IPS-NIHi11 (cell line): ENCODE measurements around the gene TBC1D19.
A peak's percentile ranks its signal among the peaks of the same experiment; 100 is the strongest.

Source experiments
- DNase-seq: peaks from one replicate; pipeline ENCODE4 v3.0.0; 2012; ENCODE audit warnings: mixed read lengths, low spot score

The TBC1D19 gene

DNA sequence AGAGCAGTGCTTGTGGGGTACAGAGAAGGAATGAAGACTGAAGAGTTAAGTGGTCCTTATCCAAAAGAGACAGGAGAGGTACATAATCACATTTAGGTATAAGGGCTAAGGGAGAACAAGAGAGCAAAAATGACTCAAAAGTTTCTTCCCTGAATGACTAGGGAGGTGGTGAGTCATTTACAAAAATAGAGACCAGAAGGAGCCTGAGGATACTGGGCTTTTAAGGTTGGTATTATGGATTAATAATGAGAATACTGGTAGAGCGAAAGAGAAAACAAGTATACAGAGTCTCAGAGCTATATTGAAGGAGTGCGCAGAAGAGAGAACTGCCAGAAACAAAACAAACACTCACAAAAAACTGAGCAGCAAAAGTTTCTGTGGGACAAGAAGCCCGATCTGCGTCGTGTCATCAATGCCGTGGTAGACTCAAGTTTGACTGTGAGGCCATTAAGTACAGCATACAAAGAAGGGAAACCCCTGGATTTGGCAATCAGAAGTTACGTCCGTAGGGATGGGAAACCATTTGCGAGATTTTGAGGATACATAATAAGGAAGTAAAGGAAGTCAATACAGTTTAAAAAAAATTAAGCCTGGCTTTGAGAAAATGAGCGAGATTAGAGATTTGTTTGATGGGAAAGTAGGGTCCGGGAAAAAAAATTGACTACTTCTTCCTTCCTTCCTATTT lies 147.6 kb downstream of the TBC1D19 start:
- DNase-seq = no peak

DNA sequence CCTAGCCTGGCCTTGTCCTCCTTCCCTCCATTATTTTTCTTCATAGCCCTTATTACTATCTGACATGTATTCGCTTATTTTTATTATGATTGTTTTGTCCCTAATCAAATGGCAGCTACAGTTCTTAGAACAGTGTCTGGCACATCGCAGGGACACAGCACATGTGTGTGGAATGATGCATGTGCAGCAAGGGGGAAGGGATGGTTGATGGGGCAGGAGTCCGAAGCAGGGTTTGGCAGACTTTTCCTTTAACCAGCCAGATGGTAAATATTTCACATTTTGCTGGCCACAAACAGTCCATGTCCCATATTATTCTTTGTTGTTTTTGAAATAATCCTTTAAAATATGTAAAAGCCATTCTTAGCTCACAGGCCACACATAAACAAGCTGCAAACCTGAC lies 148.5 kb downstream of the TBC1D19 start:
- no peak for DNase-seq

DNA sequence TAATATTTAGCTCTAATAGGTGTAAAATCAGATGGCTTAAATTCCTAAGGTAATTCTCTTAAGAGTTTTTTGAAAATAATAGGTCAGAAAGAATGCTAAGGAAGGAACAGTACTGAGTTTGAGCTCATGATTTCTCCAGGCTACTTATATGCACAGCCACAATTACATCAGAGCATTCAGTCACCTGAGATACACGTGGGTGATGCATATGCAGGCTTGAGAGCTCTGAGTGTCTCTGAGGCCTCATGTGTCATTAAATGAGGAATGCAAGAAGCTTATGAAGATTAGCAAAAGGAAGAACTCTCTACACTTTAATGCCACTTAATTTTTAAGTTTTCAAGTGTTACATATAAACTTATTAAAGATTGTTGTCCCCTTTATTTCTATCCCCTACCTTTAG lies 152.7 kb downstream of the TBC1D19 start:
- DNase-seq = no peak

DNA sequence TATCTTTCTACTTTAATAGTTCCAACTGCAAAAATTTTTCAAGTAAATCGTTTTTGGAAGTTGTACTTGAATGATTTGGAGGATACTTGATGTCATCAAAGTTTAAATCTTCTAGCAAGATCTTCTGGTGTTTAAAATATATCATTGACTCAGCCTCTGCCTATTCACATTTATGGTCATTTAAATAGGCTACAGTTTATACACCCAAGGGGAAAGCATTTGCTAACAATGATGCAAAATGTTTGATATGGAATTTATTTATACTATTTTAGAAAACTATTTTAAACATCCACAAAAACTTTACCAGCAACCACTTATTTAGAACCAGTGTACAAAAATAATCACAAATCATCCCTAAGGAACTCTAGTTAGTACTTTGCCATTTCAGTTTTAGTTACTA lies 153.5 kb downstream of the TBC1D19 start:
- DNase-seq = no peak

DNA sequence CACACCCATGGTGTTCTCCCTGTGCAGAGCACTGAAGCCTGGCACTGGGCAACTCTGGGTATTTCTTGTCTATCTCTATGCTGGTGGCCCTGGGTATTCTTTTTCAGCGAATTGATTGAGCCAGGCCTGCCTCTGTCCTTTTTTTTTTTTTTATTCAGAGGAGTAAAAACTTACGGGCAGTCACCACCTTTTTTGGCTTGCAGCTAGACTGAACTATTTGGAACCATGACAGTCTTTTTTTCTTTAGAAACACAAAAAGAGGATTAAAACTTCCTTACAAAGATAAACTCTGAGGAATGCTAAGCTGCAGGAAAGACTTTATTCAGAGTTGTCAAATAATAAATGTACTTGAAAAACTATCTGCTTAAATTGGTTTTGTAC lies 157.6 kb downstream of the TBC1D19 start:
- peak; percentile 17 for DNase-seq

DNA sequence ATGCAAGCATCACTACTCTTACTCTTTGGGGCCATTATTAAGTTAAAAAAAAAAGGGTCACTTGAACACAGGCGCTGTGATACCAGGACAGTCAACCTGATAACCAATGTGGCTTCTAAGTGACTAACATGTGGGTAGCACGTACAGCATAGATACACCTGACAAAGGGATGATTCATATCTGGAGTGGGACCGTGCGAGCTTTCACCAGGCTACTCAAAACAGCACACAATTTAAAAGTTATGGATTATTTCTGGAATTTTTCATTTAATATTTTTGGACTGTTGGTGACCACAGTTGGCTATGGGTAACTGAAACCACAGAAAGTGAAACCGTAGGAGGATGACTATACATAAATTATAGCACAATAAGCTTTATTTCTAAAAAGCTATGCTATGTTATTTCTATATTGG lies 162.9 kb downstream of the TBC1D19 start:
- DNase-seq = no peak

DNA sequence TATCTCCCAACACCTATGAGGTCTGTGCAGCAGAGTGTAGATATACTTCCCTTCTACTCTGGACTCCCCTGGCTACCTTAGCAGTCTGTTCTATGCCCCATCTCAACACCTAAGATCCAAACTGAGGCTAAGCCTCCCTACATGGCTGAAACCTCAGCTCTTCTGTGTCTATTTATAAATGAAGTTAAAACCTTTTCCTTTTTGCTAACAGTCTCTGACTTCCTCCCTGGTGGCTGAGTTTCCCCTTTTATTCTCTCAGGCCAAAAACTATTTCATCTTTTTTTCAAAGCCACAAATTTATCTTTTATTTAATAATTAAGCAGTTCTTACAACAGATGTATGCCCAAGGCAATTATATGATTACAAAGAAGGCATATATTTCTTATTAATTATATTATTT lies 164.9 kb downstream of the TBC1D19 start:
- DNase-seq = no peak

DNA sequence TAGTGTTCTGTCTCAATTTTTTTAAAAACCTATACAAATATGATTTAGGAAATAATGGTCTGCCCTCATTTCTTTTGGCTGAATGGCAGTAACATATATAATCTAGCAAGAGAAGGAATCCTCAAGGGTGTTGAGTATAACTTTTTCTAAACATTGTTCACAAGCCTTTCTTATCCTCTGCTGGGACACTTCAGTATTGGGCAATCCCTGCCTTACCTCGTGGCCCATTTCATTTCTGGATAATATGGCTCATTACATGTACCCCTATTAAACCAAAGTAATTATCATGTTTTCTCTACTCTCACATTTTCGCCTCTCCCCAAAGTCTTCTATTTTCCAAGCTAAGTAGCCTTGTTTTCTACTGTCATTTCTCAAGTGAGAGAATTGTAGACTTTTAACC lies 166.0 kb downstream of the TBC1D19 start:
- no peak for DNase-seq

DNA sequence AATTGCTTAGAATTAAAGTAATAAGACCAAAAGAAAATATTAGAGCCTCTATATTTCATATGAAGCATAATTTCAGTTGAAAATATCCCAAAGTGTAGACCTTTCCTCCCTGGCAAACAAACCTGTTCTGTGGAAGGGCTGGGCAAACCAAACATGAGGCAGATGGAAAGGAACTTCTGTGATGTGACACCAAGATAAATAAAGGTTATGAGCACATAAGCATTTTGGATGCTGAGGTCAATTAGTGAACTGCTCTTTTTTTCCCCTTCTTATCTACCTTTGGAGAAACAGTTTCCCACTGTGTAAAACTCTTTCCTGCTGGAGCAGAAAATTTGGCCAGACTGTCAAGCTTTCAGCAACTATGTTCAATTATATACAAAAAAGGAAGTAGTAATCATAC lies 167.1 kb downstream of the TBC1D19 start:
- no peak for DNase-seq

DNA sequence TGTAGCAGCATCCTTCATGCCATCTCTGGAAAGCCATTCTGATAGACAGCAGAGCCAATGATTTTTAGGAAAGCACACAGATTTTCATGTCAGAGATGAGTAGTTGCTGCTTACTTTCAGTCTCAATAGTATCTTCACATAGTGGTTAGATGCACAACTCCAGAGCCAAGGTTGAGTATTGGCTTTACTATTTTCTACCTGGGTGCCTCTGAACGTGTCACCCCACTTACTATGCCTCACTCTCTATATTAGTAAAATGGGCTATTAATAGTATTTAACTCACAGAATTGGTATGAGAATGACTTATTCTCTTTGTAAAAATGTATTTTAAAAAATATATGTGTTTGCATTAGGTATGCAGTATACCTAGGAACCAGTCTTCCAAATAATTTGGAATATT lies 168.0 kb downstream of the TBC1D19 start:
- DNase-seq = no peak

DNA sequence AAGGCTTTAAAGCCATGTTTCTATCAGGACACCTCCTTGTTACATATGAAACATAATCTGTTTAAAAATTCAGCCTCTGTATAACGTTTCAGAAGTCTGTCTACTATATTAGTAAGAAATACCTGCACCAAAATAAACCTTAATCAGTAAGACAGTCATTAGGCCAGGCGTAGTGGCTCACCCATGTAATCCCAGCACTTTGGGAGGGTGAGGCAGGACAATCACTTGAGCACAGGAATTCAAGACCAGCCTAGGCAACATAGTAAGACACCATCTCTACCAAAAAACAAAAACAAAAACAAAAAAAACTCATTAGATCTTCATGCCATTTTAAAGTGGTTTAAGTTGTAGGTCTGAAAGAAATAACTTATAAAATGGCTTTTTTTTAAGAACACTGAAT lies 169.3 kb downstream of the TBC1D19 start:
- no peak for DNase-seq

DNA sequence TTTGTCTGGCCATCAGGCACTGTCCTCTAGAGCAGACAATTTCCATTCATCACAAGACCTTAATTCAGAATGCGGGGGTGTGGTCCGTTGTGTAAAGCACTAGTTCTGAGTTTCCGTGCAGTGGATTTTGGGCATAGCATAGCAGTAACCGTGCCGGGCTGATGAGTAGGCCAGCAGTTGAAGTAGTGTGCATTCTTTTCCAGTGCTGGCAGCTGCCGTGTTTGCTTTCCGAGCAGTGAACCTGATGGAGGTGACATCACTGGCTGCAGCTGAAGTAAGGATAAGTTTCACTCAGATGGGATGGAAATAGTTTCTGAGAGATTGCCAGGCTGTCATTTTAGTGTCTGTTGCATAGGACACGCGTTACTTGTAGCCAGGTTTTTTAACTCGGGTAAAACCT lies 169.7 kb downstream of the TBC1D19 start:
- DNase-seq = no peak

DNA sequence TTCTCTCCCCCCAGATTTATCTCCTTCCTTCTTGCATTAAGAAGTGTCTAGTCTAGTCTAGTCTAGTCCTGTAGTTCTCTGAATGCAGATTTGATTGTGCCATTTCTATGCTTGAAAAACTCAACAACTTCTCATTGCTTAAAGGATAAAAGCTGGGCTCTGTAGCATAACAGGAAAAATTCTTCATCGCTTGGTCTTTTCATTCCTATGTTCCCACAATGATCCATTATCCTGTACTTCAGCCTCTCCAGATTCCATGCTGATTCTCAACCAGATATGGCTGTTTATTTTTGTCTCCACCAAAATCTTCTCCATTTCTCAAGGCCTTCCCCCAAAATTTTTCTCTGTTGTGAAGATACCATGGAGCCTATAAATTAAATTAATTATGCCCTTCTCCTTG lies 173.9 kb downstream of the TBC1D19 start:
- no peak for DNase-seq

DNA sequence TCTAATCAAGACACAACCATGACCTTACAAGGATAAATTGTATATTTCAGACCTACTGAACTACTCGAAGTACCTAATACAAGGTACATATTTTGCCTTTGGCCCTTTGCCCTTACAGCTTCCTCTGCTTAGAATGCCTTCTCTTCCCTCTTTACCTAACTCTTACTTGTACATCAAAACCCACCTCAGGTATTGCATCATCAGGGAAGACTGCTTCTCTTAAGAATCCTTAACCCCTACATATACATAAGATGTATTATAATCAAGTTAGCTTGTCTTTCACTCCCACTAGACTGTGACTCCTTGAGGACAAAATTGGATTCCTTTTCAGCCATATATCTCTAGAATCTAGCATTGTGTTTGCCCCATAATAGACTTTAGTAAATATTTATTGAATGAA lies 175.0 kb downstream of the TBC1D19 start:
- DNase-seq = no peak

DNA sequence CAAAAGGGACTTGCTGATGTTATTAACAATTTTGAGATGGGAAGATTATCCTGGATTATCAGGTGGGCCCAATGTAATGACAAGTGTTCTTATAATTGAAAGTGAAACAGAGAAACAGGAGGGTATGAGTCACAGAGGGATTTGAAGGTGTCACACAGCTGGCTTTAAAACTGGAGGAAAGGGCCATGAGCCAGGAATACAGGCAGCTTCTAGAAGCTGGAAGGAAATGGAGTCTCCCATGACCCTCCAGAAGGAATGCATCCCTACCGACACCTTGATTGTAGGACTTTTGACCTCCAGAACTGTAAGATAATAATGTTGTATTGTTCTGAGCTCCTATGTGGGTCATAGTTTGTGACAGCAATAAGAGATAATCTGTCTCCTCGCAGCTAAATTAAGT lies 178.8 kb downstream of the TBC1D19 start:
- DNase-seq = no peak

DNA sequence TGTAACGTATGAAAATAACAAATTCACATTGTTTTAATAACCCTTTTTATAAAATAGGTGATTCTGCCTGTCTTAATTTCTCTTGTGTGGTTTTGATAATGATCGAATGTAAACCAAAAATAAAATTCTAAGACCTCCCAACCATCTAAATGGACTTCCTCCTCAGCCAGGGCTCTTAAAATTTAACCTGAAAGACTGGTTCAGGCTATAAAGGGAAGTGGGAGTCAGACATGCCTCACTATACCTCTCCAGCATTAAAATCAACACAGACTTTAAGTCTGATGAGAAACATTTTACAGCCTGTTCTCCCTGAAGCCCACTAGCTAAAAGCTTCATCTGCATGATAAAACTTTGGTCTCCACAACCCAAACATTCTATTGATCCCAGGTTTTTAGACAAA lies 179.2 kb downstream of the TBC1D19 start:
- DNase-seq = no peak

DNA sequence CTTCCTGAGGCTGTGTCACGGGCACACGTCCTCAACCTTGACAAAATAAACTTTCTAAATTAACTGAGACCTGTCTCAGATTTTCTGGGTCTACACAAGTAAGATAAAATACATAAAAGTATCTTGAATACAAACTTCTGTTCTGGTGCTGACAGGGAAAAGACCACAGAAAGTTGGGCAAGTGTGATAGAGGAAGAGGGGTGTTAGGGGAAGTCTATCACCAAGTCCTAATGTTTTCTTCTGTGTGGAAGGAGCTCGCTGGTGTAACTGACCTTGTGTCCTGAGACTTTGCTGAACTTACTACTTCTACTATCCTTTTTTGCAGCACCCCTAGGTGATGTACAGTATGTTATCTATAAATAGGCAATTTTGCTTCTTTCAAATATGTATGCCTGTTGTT lies 179.8 kb downstream of the TBC1D19 start:
- no peak for DNase-seq

DNA sequence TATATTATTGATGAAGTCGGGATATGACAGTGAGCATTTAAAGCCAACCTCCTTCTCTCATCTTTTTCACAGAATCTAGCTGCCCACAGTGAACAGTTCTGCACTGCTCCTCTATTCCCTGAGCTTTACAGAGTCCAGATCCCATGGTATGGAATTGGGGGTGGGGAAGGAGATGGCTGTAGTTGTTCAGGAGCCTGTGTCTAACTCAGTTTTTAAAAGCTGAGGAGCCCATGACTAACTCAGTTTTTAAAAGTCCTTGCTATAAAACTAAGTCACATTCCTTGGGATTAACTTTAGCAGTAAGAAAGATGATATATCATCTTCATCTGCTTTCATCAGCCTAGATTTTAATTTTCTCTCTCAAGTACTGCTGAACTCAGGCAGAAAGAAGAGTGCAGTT lies 180.3 kb downstream of the TBC1D19 start:
- DNase-seq = no peak

DNA sequence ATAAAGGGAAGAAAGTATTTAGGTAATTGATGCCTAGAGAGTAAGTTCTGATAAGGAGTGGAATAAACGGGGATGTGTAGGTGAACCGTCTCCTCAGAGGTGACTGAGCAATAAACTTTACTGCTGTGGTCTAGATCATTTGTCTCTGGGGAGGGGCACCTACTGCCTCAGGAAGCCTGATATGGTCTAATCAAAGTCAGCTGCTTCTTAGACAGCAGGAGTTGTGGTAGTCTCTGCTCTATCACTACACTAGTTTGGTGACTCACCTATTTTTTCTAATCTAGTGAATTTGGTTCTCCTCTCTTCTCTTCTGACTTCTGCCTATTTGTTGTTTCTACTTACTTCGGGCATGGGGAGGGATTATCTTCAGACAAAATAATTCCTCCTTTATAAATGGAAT lies 181.6 kb downstream of the TBC1D19 start:
- no peak for DNase-seq

DNA sequence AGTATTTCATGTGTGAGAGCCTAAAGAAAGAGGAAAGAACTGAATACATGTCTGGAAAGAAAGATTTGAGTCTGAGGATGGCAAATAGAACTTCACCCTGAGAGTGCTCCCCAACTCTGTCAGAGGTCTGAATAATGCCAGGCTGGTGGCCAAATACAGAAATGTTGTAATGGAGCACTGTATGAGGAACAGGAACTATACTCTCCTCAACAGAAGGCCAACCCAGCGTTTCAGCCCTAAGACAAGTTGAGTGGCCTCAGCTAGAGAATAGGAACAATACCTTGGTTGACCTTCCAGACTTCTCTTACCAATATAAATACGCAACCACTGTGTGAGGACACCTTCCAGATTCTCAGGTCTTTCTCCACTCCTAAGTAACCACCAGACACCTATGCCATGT lies 182.3 kb downstream of the TBC1D19 start:
- no peak for DNase-seq

DNA sequence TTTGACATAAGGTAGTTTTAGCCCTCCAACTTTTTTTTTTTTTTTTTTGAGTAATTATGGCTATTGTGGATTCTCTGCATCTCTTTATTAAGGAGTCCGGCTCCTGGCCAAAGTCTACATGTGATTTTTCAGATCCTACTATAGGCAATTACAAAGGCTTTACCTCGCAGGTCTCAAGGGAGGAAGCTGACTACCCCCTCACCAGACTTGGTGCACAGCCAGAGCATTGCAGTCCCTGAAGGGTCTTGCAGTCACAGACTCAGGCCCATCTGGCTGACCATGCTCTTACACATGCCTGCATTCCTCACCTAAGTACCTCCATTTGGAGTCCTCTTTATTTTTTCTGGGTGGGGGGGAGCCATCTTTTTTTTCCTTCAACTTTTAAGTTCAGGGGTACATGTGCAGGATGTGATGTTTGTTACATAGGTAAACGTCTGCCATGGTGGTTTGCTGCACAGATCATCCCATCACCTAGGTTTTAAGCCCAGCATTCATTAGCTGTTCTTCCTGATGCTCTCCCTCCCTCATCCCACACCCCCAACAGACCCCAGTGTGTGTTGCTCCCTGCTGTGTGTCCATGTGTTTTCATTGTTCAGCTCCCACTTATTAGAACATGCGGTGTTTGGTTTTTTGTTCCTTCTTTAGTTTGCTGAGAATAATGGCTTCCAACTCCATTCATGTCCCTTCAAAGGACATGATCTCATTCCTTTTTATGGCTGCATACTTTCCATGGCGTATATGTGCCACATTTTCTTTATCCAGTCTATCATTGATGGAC lies 188.4 kb downstream of the TBC1D19 start:
- no peak for DNase-seq

DNA sequence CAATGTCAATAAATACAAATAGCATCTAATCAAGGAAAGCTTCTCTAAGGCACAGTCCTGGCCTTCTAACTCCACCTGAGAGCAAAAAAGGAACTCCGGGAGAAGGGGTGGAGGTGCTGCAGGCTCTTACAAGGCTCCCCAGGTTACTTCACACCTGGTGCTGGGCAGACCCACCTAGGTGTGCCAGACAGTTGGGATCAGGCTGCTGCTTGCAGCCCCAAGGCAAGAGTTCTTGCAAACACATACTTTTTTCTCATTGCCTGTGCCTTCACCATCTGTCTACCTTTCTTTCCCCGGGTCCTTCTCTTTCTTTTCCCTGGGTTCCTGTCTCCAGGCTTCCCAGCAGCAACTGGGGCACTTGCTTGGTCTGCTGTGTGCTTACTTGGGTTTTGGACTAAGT lies 195.3 kb downstream of the TBC1D19 start:
- no peak for DNase-seq

DNA sequence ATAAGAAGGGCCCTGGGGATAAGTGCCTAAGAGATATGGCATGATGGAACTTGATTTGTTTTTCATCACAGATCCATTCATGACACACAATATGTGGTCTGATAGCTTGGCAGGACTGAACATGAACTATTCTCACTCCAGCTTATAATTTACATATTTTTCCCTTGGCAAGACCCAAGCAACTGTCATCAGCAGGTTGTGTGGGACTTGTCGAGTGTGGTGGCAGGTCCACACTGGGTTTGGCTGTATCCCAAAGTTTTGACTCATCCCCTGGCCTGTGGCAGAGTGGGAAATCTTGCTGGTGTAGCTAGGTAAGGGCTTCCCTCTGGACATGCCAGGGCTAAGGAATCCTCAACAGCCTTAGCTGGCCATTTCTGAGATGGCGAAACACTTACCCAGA lies 195.8 kb downstream of the TBC1D19 start:
- DNase-seq = no peak

DNA sequence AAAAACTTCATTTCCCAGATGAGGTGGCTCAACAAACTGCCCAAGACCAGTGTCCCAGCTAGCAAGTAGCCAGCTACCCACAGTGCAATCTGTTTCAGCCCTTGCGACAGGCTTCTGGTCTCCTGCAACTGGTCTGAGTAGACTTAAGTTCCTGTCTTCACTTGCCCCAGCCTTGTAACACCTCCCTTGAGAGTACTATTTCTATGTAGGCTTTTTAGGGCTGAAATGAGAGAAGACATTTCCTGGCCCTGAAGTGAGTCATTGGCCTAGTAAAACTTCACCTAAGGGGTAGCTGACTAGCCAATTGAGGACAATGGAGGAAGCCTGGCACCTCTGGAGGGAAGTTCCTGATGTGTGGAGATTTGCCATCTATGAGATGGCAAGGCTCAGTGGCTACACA lies 196.7 kb downstream of the TBC1D19 start:
- DNase-seq = no peak
